Measurements from ENCODE around the gene NRP1.

Gene NRP1

DNA sequence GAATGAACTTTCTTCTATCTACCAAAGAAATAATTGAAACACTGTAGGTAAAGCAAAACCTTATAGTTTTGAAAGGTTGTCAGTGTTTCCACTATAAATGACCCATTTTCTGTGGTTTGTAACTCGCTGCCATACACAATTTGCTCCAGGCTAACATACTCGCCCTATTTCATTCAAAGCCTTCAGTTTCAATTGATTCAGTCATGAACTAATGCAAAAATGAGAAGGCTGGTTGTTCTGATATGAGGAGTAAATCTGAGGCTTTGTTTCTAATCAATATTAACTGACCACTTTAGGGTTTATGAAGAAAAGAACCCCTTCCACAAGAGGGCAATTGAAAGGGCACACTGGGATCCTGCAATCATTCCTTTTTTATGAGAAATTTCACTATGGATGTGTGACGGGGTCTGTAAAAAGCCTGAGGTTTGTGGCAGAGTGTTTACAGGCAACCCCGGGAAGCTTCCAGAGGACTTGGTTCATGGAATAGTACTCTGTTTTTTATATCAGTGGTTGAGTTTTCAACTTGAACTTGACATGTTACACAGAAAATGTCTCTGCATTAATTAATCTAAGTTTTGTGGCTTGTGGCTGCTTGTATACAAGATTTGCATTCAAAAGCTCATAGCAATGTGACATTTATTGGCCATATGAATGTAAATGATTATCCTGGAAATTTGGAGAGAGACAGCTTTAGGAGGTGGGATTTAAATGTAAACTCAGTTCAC, 133.2 kb downstream of the NRP1 start:
- DNase-seq = no peak

DNA sequence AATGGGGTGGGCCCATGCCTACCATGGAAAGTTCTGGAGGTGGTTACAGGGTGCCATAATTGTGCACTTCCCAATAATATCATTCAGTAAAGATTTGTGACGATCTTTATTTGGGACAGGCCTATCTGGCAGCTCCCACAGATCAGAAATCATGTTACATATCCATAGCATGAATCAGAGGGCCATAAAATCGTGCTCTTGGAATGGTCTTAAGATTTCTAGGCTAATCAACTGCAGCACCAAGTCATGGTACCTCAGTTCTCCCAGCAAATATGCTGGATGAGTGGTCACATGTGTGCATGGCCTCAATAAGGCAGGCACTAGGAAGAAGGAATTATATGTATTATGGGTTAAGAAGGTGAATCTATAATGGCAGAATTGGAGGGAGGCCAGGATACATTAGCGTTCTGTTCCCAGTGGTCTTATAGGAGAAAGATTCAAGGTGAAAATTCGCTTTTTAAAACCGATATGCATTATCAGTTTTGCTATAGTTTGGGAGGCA, 134.7 kb downstream of the NRP1 start:
- DNase-seq = no peak

DNA sequence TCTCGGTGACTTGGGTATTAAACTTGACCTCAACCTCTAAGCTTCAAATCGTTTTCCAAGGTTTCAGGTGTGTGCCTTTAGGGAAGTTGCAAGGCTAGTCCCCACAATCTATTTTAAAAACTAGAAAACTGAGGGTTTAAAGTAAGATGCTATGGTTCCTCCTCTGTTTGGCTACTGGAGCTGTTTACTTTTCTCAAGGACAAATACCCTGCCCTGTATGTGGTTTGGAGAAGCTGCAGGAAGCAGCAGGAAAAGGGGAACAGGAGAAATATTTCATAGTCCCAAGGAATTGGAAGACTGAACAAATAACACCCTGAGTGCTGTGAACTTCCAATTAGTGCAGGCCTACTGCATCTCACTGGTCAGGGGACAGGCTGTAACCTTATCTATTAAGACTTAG, 135.9 kb downstream of the NRP1 start:
- DNase-seq = no peak

DNA sequence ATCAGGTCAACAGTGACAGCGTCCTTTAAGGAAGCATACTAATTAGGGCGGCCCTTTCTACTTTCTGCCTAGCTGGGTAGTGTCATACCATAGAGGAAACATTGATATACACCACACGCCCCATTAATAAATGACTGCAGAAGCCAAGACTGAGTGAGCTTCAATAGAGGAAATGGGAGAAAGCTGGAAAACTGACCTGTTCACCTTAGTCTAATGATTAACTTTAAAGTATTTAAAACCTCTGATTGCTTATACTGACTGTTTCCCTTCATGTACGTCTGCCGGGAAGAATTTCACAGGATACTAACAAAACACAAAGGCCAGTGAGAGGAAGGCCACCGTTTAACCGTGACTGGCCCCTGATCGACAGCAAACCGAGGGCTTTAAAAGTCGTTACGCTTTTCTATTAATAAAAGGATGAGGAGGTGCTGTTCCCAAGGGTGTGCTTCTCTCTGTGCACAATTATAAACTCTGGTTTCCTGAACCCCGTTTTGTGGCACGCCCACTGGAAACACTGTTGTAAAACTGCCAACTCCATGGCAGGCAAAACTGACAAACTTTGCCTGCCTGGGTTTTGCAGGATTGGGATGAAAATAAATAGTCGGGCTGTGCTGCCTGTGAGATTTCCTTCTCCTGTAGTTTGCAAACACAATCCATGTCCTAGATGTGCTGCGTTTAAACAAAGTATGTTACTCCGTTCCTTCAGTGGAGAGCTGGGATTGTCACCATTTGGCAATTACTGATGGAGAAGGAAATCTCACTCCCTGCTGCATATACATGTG, 137.6 kb downstream of the NRP1 start:
- no peak for DNase-seq

DNA sequence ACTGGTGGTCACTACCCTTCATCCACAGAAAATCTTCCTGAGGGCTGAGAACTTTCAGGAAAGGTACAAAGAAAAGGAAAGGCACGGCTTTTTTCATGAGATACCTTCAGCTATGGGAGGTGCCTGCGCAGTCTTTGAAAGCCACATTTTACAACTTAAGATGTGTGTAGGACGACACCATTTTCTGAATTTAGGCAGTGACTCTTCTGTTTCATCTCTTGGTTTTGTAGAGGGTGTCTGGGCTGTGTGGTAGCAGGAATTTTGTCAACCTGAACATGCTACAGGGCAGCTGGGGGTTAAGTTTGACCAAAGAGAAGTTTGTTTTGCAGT, 138.1 kb downstream of the NRP1 start:
- DNase-seq = no peak

DNA sequence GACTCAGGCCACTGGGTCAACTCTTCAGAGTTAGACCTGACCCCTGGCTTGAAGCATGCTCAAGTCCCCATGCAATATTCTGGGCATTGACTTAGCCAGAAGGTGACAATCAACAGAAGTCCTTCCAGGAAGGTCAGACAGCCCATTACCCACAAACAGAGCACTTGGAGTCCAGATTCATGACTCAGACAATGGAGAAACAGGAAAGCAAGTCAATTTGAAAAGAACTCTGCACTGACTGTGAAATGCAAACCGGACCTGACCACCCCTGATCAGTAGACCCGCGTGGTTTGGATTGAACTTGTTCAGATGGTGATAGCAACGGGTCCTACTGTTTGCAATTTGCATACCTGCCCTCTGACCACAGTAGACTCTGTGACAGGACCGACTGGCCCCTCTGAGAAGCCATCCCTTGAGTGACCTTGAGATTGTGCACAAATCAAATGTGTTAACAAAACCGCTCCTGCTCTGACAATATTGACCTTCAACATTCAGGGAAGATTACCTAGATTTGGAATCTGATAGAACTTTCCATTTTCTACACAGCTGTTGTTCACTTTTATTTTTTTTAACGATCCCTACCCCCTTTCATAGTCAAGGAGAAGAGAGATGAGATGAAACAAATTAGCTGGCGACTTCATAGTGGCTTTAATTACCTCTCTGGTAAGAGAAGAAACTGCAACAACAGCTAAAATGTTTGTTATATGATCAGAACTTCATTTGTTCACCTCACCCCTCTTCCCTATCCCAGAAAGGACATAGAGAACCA, 138.7 kb downstream of the NRP1 start:
- no peak for DNase-seq

DNA sequence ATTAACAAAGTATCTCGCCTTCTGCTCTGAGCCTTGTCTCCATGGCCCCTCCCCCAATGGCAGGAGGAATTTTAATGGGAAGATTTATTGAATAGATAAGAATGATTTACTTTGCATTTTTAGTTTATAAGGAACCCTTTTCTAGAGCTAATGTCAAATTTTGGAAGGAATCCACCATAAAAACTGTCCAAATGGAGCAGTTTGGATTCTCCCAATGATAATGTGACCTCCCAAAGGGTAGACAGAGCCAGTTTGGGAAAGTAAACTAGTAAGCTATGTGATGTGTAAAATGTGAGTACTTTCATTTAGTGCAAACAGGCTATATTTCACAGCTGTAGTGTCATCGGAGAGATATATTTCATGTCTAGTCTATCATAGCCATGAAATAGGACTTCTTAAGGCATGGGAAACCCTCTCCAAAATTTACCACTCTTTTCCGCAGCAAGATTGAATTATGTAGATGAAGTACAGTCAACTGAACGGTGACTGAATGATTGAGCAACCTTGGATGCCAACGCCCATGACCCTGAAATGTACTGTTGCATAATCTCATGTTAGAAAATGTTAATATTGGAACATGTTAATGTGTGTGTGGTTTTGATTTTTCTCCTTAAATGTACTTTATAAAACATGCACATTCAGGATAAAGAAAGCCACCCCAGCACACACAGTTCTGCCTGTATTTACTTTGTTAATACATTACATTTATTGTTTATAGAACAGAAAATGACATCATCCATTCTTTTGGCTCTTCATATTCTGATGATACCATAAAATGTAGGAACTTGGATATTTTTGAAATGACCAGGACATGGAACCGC, 140.6 kb downstream of the NRP1 start:
- no peak for DNase-seq

DNA sequence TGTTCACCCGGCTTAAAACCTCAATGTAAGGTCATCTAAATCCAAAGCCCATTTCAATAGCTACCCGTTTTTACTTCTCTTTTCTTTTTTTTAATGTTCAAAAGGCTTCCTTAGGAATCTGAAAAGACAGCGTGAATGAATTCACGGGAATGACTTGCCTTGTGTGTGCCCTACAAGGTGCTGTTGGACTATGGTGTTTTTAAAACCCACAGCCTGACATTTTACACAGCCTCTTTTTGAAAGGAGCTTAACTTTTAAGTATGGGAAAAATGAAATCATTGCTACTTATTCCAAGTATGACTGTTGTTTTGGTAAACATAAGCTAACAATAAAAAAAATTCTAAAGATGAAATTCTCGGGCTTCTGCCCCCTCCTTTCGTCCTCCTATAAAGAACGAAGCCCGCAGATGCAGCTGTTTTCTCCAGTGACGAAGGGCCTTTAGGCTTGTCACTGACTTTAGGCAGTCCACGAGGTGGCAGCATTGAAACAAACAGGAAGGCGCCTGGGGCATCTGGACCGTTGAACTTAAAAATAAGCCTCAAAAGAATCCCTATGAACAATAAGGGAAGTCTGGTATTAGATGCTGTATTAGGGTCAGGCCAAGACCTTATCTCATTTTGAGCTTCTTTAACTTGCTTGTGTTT, 141.3 kb downstream of the NRP1 start:
- peak; percentile 42 for DNase-seq

DNA sequence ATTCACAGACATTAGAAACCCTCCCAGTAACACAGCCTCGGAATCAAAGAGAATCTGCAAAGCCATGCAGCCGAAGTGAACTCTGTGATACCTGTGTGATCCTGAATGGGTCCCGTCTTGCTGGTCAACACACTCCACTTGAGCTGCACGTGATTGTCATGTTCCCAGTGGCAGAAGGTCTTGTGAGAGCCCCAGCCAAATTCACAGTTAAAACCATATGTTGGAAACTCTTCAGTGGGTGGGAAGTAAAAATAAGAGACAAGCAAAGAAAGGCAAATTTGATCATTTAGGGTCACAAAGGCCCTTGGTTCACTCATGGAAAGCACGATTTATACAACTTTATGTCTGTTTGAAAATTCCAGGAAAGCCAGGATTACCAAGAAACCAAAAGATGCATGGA, 142.3 kb downstream of the NRP1 start:
- no peak for DNase-seq

DNA sequence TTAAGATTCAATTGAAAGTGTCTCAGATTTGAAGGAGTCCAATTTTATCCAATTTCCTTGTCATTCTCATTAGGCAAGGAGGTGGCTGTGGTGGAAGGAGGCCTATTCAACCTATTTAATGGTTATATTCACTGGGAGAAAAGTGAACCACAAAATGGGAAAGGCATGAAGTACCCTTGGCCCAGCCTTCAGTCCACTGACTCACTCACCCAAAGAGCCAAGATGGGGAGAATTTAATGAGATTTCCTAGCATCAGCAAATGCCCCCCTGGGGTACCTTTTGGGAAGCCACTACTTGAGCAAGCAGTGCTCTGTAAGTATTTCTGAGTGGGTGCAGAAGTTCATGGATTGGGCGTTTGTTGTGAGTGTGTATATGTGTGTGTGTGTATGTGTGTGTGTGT, 144.1 kb downstream of the NRP1 start:
- no peak for DNase-seq

DNA sequence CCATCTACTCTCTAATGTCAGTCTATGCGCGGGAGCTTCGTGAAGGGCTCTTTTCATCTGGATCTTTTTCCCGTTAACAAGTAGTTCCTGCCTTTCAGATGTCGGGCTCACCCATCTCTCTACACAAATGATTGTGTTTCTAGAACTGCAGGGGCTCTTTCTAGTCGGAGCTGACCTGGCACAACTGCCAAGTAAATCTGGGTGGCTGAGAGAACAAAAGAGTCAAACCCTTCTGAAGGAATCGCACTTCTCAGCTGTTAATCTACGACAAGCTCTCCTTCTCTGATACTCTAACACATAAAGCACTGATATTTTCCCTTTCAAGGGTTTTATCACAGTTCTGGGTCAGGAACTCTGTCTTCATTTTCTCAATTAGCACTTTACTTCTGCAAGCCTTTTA, 144.7 kb downstream of the NRP1 start:
- DNase-seq = no peak

DNA sequence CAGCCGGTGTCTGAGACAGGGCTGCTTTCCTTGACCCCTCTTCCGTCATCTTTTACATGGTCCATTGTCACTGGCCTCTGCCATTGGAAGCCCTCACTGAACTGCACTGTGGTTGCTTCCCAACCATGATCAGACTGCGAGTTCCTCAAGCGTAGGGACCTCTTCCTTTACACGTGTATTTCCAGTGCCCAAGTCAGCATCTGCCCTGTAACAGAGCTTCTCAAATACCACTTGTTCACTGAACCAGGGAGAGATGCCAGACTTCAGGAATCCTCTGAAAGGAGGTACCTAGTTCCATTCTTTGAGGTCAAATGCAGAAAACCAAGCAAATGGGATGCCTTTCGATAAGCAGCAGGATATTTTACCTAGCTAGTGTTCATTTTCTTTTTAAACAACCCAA, 145.1 kb downstream of the NRP1 start:
- no peak for DNase-seq

DNA sequence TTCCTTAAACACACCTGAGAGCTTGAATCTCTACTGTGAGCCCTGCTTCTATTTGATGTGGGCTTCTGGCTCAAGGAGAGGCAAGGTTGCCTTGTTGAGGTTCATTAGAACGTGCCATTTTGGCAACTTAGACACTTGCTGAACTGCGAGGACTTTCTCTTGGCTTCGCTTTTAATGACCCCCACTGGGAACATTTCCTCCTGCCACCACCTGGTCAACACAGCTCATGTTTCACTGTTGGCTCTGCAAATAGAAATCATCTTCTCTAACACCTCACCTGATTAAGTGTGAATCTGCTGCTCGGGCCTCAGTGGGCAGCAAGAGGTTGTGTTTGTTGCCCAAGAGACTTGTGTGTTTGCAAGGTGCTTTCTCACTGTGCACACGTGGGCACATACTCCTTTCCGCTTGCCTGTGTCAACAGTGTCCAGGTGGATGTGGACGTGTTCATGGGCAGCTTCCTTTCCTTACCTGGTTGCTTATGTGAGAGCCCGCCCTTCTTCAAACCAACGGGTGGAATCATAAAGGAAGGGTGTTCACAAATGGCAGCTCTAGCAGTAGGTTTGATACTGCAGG, 147.0 kb downstream of the NRP1 start:
- peak; percentile 37 for DNase-seq

DNA sequence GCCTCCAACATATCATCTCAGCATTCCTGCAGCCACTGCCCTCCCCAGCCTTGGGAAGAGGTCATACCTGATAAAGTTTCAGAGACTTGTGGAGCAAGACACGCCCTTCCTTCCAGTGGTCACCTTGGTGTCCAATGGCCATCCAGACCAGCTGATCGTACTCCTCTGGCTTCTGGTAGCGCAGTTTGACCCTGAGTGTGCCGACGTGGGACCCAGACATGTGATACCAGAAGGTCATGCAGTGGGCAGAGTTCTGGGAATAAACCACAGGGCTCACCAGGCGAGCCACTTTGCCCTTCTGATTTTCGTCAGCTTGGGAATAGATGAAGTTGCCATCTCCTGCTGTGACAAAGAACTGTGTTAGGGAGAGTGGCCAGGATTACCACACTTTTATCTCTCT, 148.3 kb downstream of the NRP1 start:
- DNase-seq = no peak

DNA sequence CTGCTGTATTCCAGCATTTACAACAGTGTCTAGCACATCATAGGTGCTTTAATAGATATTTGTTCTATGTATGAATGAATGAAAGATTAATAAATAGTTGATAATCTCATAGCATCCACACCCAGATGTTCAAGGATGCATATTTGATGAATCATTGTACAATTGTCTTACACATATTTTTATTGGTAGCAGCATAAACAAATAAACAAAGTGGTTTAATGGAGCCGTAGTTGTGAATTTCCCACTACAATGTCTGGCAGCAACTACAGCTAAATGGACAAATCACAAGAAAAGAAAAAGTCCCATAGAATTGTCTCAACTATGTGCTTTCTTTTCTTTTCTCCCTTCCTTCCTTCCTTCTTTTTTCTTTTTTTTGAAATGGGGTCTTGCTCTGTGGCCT, 150.8 kb downstream of the NRP1 start:
- no peak for DNase-seq

DNA sequence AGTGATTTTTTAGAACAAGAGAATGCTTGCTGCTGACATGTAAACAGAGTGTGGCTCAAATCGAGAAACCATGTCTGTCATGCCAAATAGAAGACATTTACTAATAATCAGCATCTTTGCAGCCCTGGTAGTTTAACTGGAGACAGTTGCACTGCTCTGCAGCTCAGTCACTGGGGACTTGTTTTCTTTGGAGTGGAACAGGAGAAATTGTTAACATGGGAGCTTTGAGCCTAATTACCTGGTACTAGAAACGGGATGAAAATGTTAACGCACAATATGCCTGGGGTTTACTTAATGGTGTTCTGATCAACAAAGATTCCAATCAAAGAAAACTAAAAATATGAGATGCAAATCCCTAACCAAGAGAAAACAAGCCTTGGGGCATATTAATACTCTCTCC, 153.5 kb downstream of the NRP1 start:
- DNase-seq = no peak

DNA sequence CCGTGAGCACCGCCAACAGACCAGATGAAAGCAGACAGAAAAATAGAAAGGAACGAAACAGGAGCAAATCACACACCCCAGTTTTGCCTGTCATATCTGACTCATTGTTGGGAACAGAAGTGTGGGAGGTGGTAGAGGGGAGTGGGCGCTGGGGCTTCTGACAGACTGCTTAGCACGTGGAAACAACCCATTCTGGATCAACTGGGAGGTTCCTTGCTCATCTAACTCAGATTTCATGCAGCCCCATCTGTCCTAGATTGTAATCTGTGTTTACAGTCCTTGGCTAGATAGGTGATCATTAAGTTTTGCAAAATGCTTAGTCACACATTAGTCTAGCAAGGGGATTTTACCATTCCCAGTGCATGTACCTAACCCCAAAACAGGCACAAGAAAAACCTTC, 154.1 kb downstream of the NRP1 start:
- no peak for DNase-seq

DNA sequence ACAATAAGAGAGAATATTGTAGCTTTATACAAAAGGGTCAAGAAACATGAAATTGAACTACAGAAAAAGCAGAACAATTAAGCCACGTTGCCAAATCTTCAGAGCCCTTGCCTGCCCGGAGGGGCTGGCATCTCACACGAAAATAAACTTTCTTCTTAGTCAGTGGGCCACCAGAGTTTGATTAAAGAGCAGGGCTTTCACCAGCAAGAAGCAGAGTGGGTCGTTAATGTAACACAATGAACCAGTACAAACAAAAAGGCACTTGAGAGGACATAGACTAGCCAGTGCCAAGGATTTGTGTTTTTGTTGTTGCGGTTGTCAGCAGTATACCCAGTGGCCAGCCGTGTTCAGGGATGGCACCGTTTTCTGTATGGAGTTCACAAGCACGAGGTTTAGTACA, 155.4 kb downstream of the NRP1 start:
- DNase-seq = no peak

DNA sequence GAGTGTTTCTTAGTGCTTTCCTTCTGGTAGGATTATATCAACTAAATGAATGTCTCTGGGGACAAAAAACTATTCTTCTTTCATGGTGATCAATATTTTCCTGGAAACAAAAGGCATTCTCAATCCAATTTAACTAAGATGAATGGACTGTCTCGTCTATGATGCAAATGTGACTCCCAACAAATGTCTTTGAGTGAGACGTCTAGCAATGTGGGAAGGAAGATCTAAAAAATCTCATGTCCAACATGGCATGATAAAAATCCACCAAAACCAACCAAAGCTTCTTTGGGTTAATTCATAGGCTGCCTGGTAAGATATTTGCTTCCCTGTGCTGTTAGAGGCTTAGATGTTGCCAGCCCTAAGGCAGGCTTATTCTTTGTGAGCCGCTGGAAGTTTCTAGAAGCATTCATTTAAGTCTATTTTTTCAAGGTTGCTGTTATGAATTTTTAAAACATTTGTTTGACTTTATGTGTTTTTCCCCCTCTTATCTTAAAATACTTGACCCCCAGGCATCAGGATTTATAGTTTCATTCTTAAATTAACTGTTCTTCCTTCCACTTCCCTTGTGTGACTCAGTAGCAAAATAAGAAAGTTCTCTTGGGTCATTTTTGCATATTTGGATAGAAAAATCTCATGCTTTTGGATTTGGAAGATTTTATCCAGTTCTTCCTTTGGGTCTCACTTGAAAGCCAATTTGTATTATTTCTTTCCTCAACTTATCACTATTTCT, 156.3 kb downstream of the NRP1 start:
- no peak for DNase-seq

DNA sequence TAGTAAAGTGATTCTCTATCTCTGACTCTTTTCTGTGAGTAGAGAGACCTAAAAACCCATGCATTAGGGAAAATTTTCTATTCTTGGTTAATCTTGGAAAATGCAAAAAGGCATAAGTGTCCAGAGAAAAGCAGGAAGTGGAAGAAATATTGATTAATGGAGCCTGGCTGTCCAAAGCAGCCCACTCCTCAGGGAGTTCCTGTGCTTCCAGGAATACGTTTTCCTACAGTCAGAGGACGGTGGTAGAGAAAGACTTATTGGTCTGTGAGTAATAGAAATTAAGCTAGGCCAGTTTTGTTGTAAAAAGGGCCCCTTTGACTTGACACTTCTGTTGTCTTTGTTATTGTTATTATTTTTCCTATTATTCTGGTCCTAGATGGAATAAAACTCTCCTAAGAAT, 157.8 kb downstream of the NRP1 start:
- DNase-seq = no peak

DNA sequence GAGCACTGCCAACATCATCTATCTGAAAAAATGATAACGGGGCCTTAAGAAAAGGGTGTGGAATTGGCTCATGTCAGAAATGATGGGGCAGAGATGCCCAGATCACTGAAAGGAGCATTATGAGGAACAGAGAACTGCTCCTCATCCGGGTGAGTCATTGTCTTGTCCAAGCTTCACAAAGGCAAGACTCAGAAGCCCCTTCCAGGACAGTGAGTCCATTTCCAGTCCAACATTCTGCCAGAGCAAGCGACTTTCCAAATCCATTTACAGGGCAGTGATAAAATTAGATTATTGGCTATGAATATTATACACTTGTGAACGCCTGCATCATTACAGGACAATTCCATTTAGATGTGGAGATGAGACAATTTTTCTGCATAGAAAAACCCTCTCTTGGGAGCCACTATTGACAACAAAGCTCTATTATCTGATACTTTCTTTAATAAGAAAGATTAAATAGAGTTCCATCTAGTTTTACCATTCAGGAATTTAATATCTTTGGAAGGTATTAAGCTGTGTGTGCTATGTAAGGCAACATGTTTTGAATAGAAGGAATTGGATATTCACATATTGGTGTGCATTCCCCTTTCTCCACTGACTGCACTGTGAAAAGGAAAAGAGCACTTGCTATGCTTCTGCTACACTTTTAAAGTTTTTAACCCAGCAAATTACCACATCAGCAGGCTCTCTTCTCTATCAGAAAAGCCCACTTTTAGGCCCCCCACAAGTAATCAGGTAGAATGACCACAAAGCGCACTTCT, 159.6 kb downstream of the NRP1 start:
- no peak for DNase-seq
